A673 (cell line): Measurements from ENCODE around the gene CD200R1. TPM values are rescaled to one million over a fixed set of nuclear protein-coding genes. Genes with fewer than 3 reads are reported as not detected.
A peak's percentile ranks its signal among the peaks of the same experiment; 100 is the strongest.
"Not testable (repeated sequence)": the region's sequence is repeated elsewhere in the genome, so short reads cannot be mapped to it uniquely, and the experiment has no call there.

Experiments
- BruUV-seq: library from RNA; stranded (reverse); fragments of 400-500 nt; replicated peaks from 2 replicates; lab custom pipeline; 2021; lab: Mats Ljungman, UMichigan
- CTCF ChIA-PET: fragments of 300-600 bp; sonication (Branson Sonifier 250); formaldehyde crosslinking; loops from one replicate; lab custom pipeline; 2022; ENCODE audit warnings: antibody characterized with exemption; lab: Charles Lee
- POLR2A ChIA-PET: fragments of 300-600 bp; sonication (Branson Sonifier 250); formaldehyde crosslinking; loops from one replicate; lab custom pipeline; 2022; ENCODE audit warnings: antibody characterized with exemption; ENCODE audit not compliant: low non-redundant PET; lab: Charles Lee
- DNase-seq: peaks from one replicate; pipeline ENCODE4 v3.0.0-alpha.2; 2015; ENCODE audit warnings: low spot score
- H3K27ac ChIP-seq: fragments of 200-600 bp; sonication (generic); 2 replicates; pipeline ENCODE4 v1.5.1; 2016; ENCODE audit warnings: mixed run types, low read depth, mild to moderate bottlenecking, mixed read lengths, antibody characterized with exemption, low read length; ENCODE audit not compliant: poor library complexity, severe bottlenecking
- H3K27me3 ChIP-seq: fragments of 200-600 bp; sonication (generic); replicated peaks from 2 replicates; pipeline ENCODE4 v1.6.1; 2017; ENCODE audit warnings: mixed run types, low read depth, mild to moderate bottlenecking, mixed read lengths, antibody characterized with exemption, low read length; ENCODE audit not compliant: insufficient read depth, poor library complexity
- H3K36me3 ChIP-seq: fragments of 200-600 bp; sonication (generic); 2 replicates; pipeline ENCODE4 v1.6.1; 2016; ENCODE audit warnings: mixed run types, mild to moderate bottlenecking, mixed read lengths, antibody characterized with exemption, low read length; ENCODE audit not compliant: insufficient read depth, poor library complexity, severe bottlenecking
- H3K4me1 ChIP-seq: fragments of 200-600 bp; sonication (generic); 2 replicates; pipeline ENCODE4 v1.6.1; 2017; ENCODE audit warnings: mixed run types, mild to moderate bottlenecking, mixed read lengths, antibody characterized with exemption, low read length; ENCODE audit not compliant: insufficient read depth, poor library complexity, severe bottlenecking
- H3K4me3 ChIP-seq: fragments of 200-600 bp; sonication (generic); 2 replicates; pipeline ENCODE4 v1.5.1; 2016; ENCODE audit warnings: low read depth, mixed run types, mild to moderate bottlenecking, mixed read lengths, low read length; ENCODE audit not compliant: poor library complexity, severe bottlenecking
- H3K9me3 ChIP-seq: fragments of 200-600 bp; sonication (generic); 2 replicates; pipeline ENCODE4 v1.6.1; 2016; ENCODE audit warnings: mixed run types, low read depth, mild to moderate bottlenecking, mixed read lengths, antibody characterized with exemption, low read length; ENCODE audit not compliant: poor library complexity, severe bottlenecking
- CTCF ChIP-seq: fragments of 300-800, 200-600 bp; sonication (generic); conservative IDR thresholded peaks from 2 replicates; pipeline ENCODE4 v1.5.1; 2017; ENCODE audit warnings: low read depth, mild to moderate bottlenecking, antibody characterized with exemption, low read length, moderate library complexity, mixed read lengths
- EZH2 ChIP-seq: fragments of 200-600 bp; sonication (generic); IDR thresholded peaks from 2 replicates; pipeline ENCODE4 v1.6.1; 2017; ENCODE audit warnings: borderline replicate concordance, low read depth, mild to moderate bottlenecking, mixed read lengths, antibody characterized with exemption, low read length; ENCODE audit not compliant: poor library complexity, severe bottlenecking
- intact Hi-C: fragments of 100-400 bp; cut with micrococcal nuclease; formaldehyde crosslinking; loops from one replicate; pipeline ENCODE4 v1.10.0; 2022; ENCODE audit not compliant: unreplicated experiment
- total RNA-seq: library from RNA; stranded (reverse); gene quantifications from 2 replicates; pipeline ENCODE4 v1.2.3, GENCODE V29; 2021

Gene CD200R1
- total RNA-seq, 1 experiment from 2014 or later = not detected

GRCh38 chr3:112925969-112926368, 48.9 kb downstream of the CD200R1 start:
- intact Hi-C loops = no loop called here
- ChIA-PET POLR2A (no interaction called here), CTCF (no interaction called here)
- H3K4me1 ChIP-seq = no peaks in the 10 kb centered on the region
- H3K27me3 ChIP-seq = peaks cover 4% of the 10 kb centered on the region
- H3K36me3 ChIP-seq = no peaks in the 10 kb centered on the region
- H3K4me3 ChIP-seq = no peak overlapping the region
- no peak for TF ChIP-seq CTCF
- no TSS peak for BruUV-seq
- no peak overlapping the region for H3K27ac ChIP-seq
- DNase-seq = peak; percentile 40
- no peaks in the 10 kb centered on the region for H3K9me3 ChIP-seq

GRCh38 chr3:112925560-112925959, 49.3 kb downstream of the CD200R1 start:
- BruUV-seq = no TSS peak
- POLR2A ChIA-PET = no interaction called here
- Histone ChIP-seq H3K4me1 (no peaks in the 10 kb centered on the region), H3K4me3 (no peak overlapping the region), H3K27ac (no peak overlapping the region), H3K9me3 (no peaks in the 10 kb centered on the region), H3K27me3 (peaks cover 4% of the 10 kb centered on the region), H3K36me3 (no peaks in the 10 kb centered on the region)
- DNase-seq = no peak
- intact Hi-C loops = no loop called here
- CTCF ChIA-PET = no interaction called here
- TF ChIP-seq EZH2 (no peak), CTCF (no peak)

GRCh38 chr3:112919541-112919940, 55.4 kb downstream of the CD200R1 start:
- H3K4me3 ChIP-seq, BruUV-seq, H3K4me1 ChIP-seq, H3K27ac ChIP-seq, H3K9me3 ChIP-seq, H3K36me3 ChIP-seq, CTCF ChIA-PET, intact Hi-C loops, POLR2A ChIA-PET, DNase-seq, H3K27me3 ChIP-seq: not testable (repeated sequence)

- ChIA-PET POLR2A (no interaction called here), CTCF (no interaction called here)
- intact Hi-C loops = no loop called here
- TF ChIP-seq CTCF (no peak), EZH2 (no peak)
- no peak overlapping the region for H3K27ac ChIP-seq
- no peaks in the 10 kb centered on the region for H3K27me3 ChIP-seq
- H3K36me3 ChIP-seq = no peaks in the 10 kb centered on the region
- H3K4me1 ChIP-seq = no peaks in the 10 kb centered on the region
- no TSS peak for BruUV-seq
- no peak overlapping the region for H3K4me3 ChIP-seq
- DNase-seq = no peak
- H3K9me3 ChIP-seq = peaks cover 6% of the 10 kb centered on the region
Observed at GRCh38 chr3:112908252-112908651, 66.7 kb downstream of the CD200R1 start.
